Neutrophil (primary cell): ENCODE results near the gene ABCB8.

ENCODE experiments used
- H3K27ac ChIP-seq: fragments of 200-600 bp; sonication (generic); 2 replicates; pipeline ENCODE4 v1.5.1; 2016; ENCODE audit warnings: mild to moderate bottlenecking, moderate library complexity
- H3K27me3 ChIP-seq: fragments of 200-600 bp; sonication (generic); 2 replicates; pipeline ENCODE4 v1.6.0; 2016; ENCODE audit warnings: mild to moderate bottlenecking
- H3K36me3 ChIP-seq: fragments of 200-600 bp; sonication (generic); 2 replicates; pipeline ENCODE4 v1.5.1; 2017
- H3K4me1 ChIP-seq, 2 experiments: fragments of 200-600 bp in 1 of 2; sonication (generic) in 1 of 2; 1 replicate in 1 of 2; 2 replicates in 1 of 2; pipeline versions ENCODE4 v1.5.1 to v1.6.1; 2013 to 2016; ENCODE audit warnings: low read depth in 1 of 2, low read length in 1 of 2, mild to moderate bottlenecking in 1 of 2, moderate library complexity in 1 of 2; ENCODE audit not compliant: control insufficient read depth in 1 of 2, insufficient read depth in 1 of 2
- H3K4me3 ChIP-seq, 2 experiments: fragments of 200-600 bp in 1 of 2; sonication (generic) in 1 of 2; 1 replicate in 1 of 2; 2 replicates in 1 of 2; pipeline ENCODE4 v1.5.1; 2013 to 2016; ENCODE audit warnings: low read depth in 1 of 2, low read length in 1 of 2, mild to moderate bottlenecking in 1 of 2, moderate library complexity in 1 of 2
- H3K9me3 ChIP-seq: fragments of 200-600 bp; sonication (generic); 2 replicates; pipeline ENCODE4 v1.5.1; 2016
- CTCF ChIP-seq: fragments of 200-600 bp; sonication (generic); IDR thresholded peaks from 2 replicates; pipeline ENCODE4 v1.5.1; 2016; ENCODE audit warnings: antibody characterized with exemption

Gene ABCB8

GRCh38 chr7:150994838-150995510 lies 33.3 kb upstream of the ABCB8 start:
- H3K36me3 ChIP-seq: no peaks in the 10 kb centered on the region
- H3K9me3 ChIP-seq: no peaks in the 10 kb centered on the region
- no peaks in the 10 kb centered on the region for H3K4me1 ChIP-seq
- no peak overlapping the region for H3K4me3 ChIP-seq
- H3K27ac ChIP-seq: no peak overlapping the region
- peaks cover 70% of the 10 kb centered on the region for H3K27me3 ChIP-seq
- no peak for TF ChIP-seq CTCF

GRCh38 chr7:150996376-150997074 lies 31.7 kb upstream of the ABCB8 start:
- no peaks in the 10 kb centered on the region for H3K36me3 ChIP-seq
- H3K27ac ChIP-seq: no peak overlapping the region
- no peak for TF ChIP-seq CTCF
- no peaks in the 10 kb centered on the region for H3K9me3 ChIP-seq
- H3K4me1 ChIP-seq: no peaks in the 10 kb centered on the region
- no peak overlapping the region for H3K4me3 ChIP-seq
- H3K27me3 ChIP-seq: peaks cover 67% of the 10 kb centered on the region

GRCh38 chr7:150997075-150997511 lies 31.2 kb upstream of the ABCB8 start:
- no peaks in the 10 kb centered on the region for H3K36me3 ChIP-seq
- no peaks in the 10 kb centered on the region for H3K9me3 ChIP-seq
- no peak overlapping the region for H3K4me3 ChIP-seq
- H3K27me3 ChIP-seq: peaks cover 66% of the 10 kb centered on the region
- no peak for TF ChIP-seq CTCF
- H3K27ac ChIP-seq: no peak overlapping the region
- H3K4me1 ChIP-seq: no peaks in the 10 kb centered on the region

GRCh38 chr7:150997817-150998216 lies 30.4 kb upstream of the ABCB8 start:
- Histone ChIP-seq H3K4me1 (no peaks in the 10 kb centered on the region), H3K27me3 (peaks cover 66% of the 10 kb centered on the region)

GRCh38 chr7:150998341-150998740 lies 29.9 kb upstream of the ABCB8 start:
- Histone ChIP-seq H3K9me3 (no peaks in the 10 kb centered on the region), H3K36me3 (no peaks in the 10 kb centered on the region), H3K4me3 (no peak overlapping the region), H3K4me1 (no peaks in the 10 kb centered on the region), H3K27ac (no peak overlapping the region), H3K27me3 (peaks cover 68% of the 10 kb centered on the region)
- no peak for TF ChIP-seq CTCF

More at GRCh38 chr7:150997817-150998216, 30.4 kb upstream of the ABCB8 start:
- no peak overlapping the region for H3K4me3 ChIP-seq
- no peaks in the 10 kb centered on the region for H3K36me3 ChIP-seq
- H3K9me3 ChIP-seq: no peaks in the 10 kb centered on the region
- TF ChIP-seq CTCF: no peak
- H3K27ac ChIP-seq: no peak overlapping the region
